ENCODE data around the gene SEMA7A. TPM values are rescaled to one million over a fixed set of nuclear protein-coding genes. Genes with fewer than 3 reads are reported as not detected.

SEMA7A gene
- total RNA-seq, 3 donors from 2014 or later: 1.6 to 3.7 (median 3.0) TPM

DNA sequence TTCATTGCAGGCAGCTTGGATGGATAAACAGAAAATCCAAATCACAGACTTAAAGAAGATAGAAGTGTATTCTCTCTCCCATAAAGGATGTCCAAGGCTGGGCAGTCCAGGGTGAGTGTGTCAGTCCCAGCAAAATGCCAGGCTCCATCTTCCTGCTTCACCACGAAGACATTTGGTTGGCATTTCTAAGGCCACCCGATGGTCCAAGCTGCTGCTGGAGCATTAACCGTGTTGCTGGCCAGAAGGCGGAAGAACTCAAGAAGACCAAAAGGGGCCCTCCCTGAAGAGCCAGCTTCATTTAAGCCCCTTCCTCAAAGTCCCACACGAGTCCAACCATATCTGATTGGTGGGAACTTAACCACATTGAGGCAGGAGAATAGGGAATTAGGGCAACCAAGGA lies 63.3 kb downstream of the SEMA7A start:
- DNase-seq (no peak), ATAC-seq (no peak)
- Histone ChIP-seq H3K4me3 (no peak overlapping the region), H3K36me3 (ENCODE audit: low read depth) (no peaks in the 10 kb centered on the region), H3K9me3 (no peaks in the 10 kb centered on the region), H3K4me1 (ENCODE audit: low read depth) (peaks cover 15% of the 10 kb centered on the region)
- TF ChIP-seq, protein P1, sequence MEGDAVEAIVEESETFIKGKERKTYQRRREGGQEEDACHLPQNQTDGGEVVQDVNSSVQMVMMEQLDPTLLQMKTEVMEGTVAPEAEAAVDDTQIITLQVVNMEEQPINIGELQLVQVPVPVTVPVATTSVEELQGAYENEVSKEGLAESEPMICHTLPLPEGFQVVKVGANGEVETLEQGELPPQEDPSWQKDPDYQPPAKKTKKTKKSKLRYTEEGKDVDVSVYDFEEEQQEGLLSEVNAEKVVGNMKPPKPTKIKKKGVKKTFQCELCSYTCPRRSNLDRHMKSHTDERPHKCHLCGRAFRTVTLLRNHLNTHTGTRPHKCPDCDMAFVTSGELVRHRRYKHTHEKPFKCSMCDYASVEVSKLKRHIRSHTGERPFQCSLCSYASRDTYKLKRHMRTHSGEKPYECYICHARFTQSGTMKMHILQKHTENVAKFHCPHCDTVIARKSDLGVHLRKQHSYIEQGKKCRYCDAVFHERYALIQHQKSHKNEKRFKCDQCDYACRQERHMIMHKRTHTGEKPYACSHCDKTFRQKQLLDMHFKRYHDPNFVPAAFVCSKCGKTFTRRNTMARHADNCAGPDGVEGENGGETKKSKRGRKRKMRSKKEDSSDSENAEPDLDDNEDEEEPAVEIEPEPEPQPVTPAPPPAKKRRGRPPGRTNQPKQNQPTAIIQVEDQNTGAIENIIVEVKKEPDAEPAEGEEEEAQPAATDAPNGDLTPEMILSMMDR (IDR thresholded peaks at IDR 0.05): no peak
- intact Hi-C loops (cut with DNase I, micrococcal nuclease): loop anchor here in 1 of 2 donors (10.0 kb wide), 1 partner anchor 394 kb away; no protein-coding TSS in a partner anchor

DNA sequence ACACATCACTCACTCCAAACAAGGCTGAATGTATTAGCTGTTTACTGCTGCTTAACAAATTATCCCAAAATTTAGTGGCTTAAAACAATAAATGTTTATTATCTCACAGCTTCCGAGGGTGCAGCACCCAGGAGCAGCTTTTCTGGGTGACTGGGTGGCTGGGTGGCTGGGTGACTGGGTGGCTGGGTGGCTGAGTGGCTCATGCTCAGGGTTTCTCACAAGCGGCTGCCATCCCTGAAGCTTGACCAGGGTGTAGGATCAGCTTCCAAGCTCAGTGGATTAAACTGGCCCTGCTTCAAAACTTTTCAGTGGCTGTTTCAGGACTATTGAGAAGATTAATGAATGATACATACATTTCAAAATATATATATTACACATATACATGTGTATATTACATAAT lies 64.0 kb downstream of the SEMA7A start:
- no peak overlapping the region for H3K4me3 ChIP-seq
- DNase-seq (no peak), ATAC-seq (no peak)
- intact Hi-C loops (cut with DNase I, micrococcal nuclease): loop anchor here in 1 of 2 donors (10.0 kb wide), 1 partner anchor 395 kb away; no protein-coding TSS in a partner anchor
- no peaks in the 10 kb centered on the region for H3K9me3 ChIP-seq
- peaks cover 14% of the 10 kb centered on the region for H3K4me1 ChIP-seq (ENCODE audit: low read depth)
- TF ChIP-seq, protein P1 (IDR thresholded peaks at IDR 0.05): no peak
- no peaks in the 10 kb centered on the region for H3K36me3 ChIP-seq (ENCODE audit: low read depth)

DNA sequence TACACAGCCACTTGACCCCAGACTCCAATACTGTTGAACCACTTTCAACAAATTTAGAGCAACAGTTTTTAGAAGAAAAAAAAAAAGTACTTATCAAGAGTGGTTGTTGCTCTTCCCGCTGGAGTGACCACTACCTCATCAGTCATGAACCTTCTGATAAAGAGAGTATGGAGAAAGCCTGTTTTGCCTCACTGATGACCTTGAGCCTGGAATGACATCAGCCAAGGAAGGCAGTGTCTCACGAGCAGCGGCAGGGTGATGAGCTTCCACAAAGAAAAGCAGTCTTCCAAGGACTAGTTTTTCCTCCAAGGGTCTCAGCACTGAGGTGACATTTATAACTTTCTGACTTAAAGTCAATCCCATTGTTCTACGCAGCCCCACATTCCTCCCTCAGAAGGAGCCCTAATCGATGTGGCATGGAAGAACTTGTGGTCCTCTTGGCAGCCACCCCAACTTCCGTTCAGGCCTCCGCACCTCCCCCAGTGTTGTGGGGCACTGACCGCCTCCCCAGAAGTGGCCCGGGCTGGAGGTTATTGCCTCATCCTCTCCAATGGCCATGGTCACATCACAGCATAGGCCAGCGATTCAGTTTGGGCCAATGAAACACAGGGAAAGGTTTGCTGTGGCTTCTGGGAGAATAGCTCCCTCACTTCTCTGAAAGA lies 64.5 kb downstream of the SEMA7A start:
- TF ChIP-seq, protein P1 (IDR thresholded peaks at IDR 0.05): no peak
- H3K4me3 ChIP-seq: no peak overlapping the region
- H3K36me3 ChIP-seq (ENCODE audit: low read depth): no peaks in the 10 kb centered on the region
- ATAC-seq (no peak), DNase-seq (no peak)
- peaks cover 10% of the 10 kb centered on the region for H3K4me1 ChIP-seq (ENCODE audit: low read depth)
- no peaks in the 10 kb centered on the region for H3K9me3 ChIP-seq
- intact Hi-C loops (cut with DNase I, micrococcal nuclease): no loop called here

DNA sequence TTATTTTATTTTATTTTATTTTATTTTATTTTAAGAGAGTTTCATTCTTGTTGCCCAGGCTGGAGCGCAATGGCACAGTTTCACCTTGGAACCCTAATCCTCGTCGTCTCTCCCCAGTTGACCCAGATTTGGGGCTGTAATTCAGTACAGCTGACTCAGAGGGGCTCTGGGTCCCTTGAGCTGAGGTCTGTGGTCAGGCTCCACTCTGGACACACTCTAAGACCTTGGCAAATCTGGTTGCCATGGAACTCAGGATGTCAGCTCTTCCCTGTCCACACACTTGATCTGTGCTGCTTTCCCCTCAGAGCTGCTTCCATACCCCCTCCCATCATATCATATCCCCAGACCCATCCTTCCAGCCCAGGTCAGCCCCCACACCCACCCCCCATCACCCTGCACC lies 65.6 kb downstream of the SEMA7A start:
- Histone ChIP-seq H3K36me3 (ENCODE audit: low read depth) (no peaks in the 10 kb centered on the region), H3K4me1 (ENCODE audit: low read depth) (peaks cover 8% of the 10 kb centered on the region), H3K9me3 (no peaks in the 10 kb centered on the region), H3K4me3 (no peak overlapping the region)
- DNase-seq (no peak), ATAC-seq (no peak)
- intact Hi-C loops (cut with DNase I, micrococcal nuclease): no loop called here
- TF ChIP-seq, protein P1 (IDR thresholded peaks at IDR 0.05): no peak

DNA sequence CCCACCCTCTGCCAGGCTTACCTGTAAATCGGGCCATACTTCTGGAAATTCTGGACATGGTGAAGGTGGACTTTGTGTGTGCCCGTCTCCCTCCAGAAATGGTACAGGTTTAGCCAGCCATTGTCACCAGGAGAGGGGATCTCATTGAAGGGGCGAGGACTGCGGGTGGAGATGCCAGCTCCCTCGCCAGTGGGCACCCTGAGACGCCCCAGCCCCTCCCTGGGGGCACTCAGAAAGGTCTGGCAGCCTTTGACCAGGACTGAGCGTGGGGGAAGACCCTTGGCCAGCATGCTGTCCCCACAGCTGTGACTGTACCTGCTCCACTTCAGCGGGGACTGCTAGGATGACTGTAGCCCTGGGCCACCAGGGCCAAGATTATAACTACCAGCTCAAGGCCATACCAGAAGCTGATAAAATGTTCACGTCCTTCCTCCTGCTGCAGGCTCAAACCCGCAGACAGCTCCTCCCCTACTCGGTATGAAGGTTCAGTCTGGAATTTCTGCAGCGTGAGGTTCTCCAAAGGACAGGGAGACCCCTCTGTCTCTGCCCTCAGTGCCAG lies 66.4 kb downstream of the SEMA7A start, which contains the start of gene CYP11A1:
TSS of gene CYP11A1 (minus strand) at position 351 of the 559 bp plus-strand sequence. CDS start at position 290, 61 bp downstream.
- intact Hi-C loops (cut with DNase I, micrococcal nuclease): no loop called here
- H3K36me3 ChIP-seq (ENCODE audit: low read depth): no peaks in the 10 kb centered on the region
- ATAC-seq: no peak
- H3K4me3 ChIP-seq: no peak within 1 kb of the TSS
- no peak for DNase-seq
- TF ChIP-seq, protein P1 (IDR thresholded peaks at IDR 0.05): no peak
- peaks cover 8% of the 10 kb centered on the region for H3K4me1 ChIP-seq (ENCODE audit: low read depth)
- no peaks in the 10 kb centered on the region for H3K9me3 ChIP-seq
